K562 (cell line): ENCODE measurements around the gene SEZ6. TPM values are rescaled to one million over a fixed set of nuclear protein-coding genes. Genes with fewer than 3 reads are reported as not detected.

Source experiments
- ATAC-seq: fragments of 200-7000 bp; cut with Tn5 transposase; 3 replicates; pipeline ENCODE4 v1.9.1; 2020; ENCODE audit warnings: moderate library complexity
- BruUV-seq: library from RNA; stranded (reverse); fragments of 400-500 nt; replicated peaks from 2 replicates; lab custom pipeline; 2021; lab: Mats Ljungman, UMichigan
- CTCF ChIA-PET: fragments of 300-600 bp; formaldehyde crosslinking; extraction: SDS; loops from one replicate; lab custom pipeline; 2021; ENCODE audit warnings: low intra/inter-chr PET ratio; lab: Yijun Ruan, JAX
- POLR2A ChIA-PET: fragments of 300-600, 350-650 bp; sonication (Branson Sonifier 250); formaldehyde crosslinking; extraction: SDS; loops from one replicate; lab custom pipeline; 2021; ENCODE audit warnings: antibody characterized with exemption, inconsistent platforms; lab: Yijun Ruan, JAX
- DNase-seq, 4 experiments: peaks; one replicate each; pipeline versions ENCODE4 v3.0.0 to v3.0.0-alpha.2; 2011 to 2018; ENCODE audit warnings: low spot score in 3 of 4, mixed read lengths in 3 of 4; ENCODE audit errors: extremely low read depth in 1 of 4
- FAIRE-seq: peaks from 2 replicates; lab custom pipeline; 2011; peaks lifted over from hg19 to GRCh38; lab: Jason Lieb, UNC
- H2AFZ ChIP-seq: 2 replicates; pipeline ENCODE4 v1.6.0; 2011; ENCODE audit warnings: low read depth, low read length, control low read depth, inconsistent platforms
- H3K27ac ChIP-seq: fragments of 200-600 bp; 3 replicates; pipeline ENCODE4 v1.8.0; 2011; ENCODE audit warnings: low read depth, mild to moderate bottlenecking, control low read depth, inconsistent platforms, low read length, moderate library complexity, mixed read lengths; ENCODE audit errors: extremely low read depth
- H3K27me3 ChIP-seq, 2 experiments: fragments of 300-600 bp in 1 of 2; 2 replicates in 1 of 2; 3 replicates in 1 of 2; pipeline versions ENCODE4 v1.6.0 to v1.8.0; 2011; ENCODE audit warnings: inconsistent platforms in 2 of 2, low read length in 2 of 2, mild to moderate bottlenecking in 1 of 2, mixed read lengths in 1 of 2, moderate library complexity in 1 of 2; ENCODE audit not compliant: control insufficient read depth in 2 of 2, insufficient read depth in 2 of 2
- H3K36me3 ChIP-seq: fragments of 300-600 bp; 3 replicates; pipeline ENCODE4 v1.8.0; 2011; ENCODE audit warnings: mild to moderate bottlenecking, low read length, inconsistent platforms; ENCODE audit not compliant: control insufficient read depth, insufficient read depth
- H3K4me1 ChIP-seq, 2 experiments: fragments of 200-600 bp in 1 of 2; replicated peaks in 1 of 2; 2 replicates in 1 of 2; 3 replicates in 1 of 2; pipeline versions ENCODE4 v1.5.1 to v1.8.0; 2011; ENCODE audit warnings: inconsistent platforms in 2 of 2, low read length in 2 of 2, mild to moderate bottlenecking in 1 of 2, mixed read lengths in 1 of 2, moderate library complexity in 1 of 2; ENCODE audit not compliant: control insufficient read depth in 2 of 2, insufficient read depth in 2 of 2
- H3K4me2 ChIP-seq: 2 replicates; pipeline ENCODE4 v1.6.1; 2011; ENCODE audit warnings: low read length, control low read depth, inconsistent platforms, mixed read lengths; ENCODE audit not compliant: insufficient read depth
- H3K4me3 ChIP-seq: fragments of 200-600 bp; sonication (generic), shearing (Covaris generic); 2 replicates; pipeline ENCODE4 v1.5.1; 2016; ENCODE audit warnings: control low read depth, inconsistent platforms
- H3K79me2 ChIP-seq: fragments of 200-600 bp; 3 replicates; pipeline ENCODE4 v1.8.0; 2011; ENCODE audit warnings: low read length, inconsistent platforms; ENCODE audit not compliant: control insufficient read depth, insufficient read depth
- H3K9ac ChIP-seq, 2 experiments: 2 replicates each; pipeline versions ENCODE4 v1.6.0 to v1.6.1; 2011; ENCODE audit warnings: low read depth in 2 of 2, low read length in 2 of 2, control low read depth in 1 of 2, inconsistent platforms in 1 of 2, mild to moderate bottlenecking in 1 of 2, mixed read lengths in 1 of 2; ENCODE audit not compliant: insufficient read depth in 1 of 2
- H3K9me1 ChIP-seq: one replicate; pipeline ENCODE4 v1.6.0; 2011; ENCODE audit warnings: inconsistent platforms, mild to moderate bottlenecking, low read length, moderate library complexity; ENCODE audit not compliant: control insufficient read depth, insufficient read depth
- H3K9me3 ChIP-seq: replicated peaks from 2 replicates; pipeline ENCODE4 v1.5.1; 2011; ENCODE audit warnings: low read depth, low read length, inconsistent platforms; ENCODE audit not compliant: control insufficient read depth, insufficient read depth
- H4K20me1 ChIP-seq: replicated peaks from 2 replicates; pipeline ENCODE4 v1.6.1; 2011; ENCODE audit warnings: low read length, inconsistent platforms, mixed read lengths; ENCODE audit not compliant: control insufficient read depth, insufficient read depth
- CHD2 ChIP-seq: IDR thresholded peaks from 2 replicates; pipeline ENCODE4 v1.6.1; 2011; ENCODE audit warnings: low read depth, low read length
- NBN ChIP-seq: fragments of 450-650 bp; IDR thresholded peaks from 2 replicates; pipeline ENCODE4 v1.6.1; 2016; ENCODE audit warnings: low read depth, mild to moderate bottlenecking
- NFYB ChIP-seq: IDR thresholded peaks from 2 replicates; pipeline ENCODE4 v1.6.1; 2011; ENCODE audit warnings: mild to moderate bottlenecking, moderate library complexity; ENCODE audit not compliant: insufficient read length; ENCODE audit errors: extremely low read depth
- OTX1 ChIP-seq: fragments of 450-650 bp; formaldehyde crosslinking; IDR thresholded peaks from 2 replicates; pipeline ENCODE4 v1.4.0; 2022; ENCODE audit warnings: mild to moderate bottlenecking
- PHF8 ChIP-seq: fragments of 200-600 bp; sonication (generic); IDR thresholded peaks from 2 replicates; pipeline ENCODE4 v1.6.1; 2012; ENCODE audit warnings: mixed run types, mild to moderate bottlenecking, inconsistent platforms, low read length, moderate library complexity, borderline replicate concordance
- POLR2G ChIP-seq: fragments of 200-400 bp; formaldehyde crosslinking; IDR thresholded peaks from 2 replicates; pipeline ENCODE4 v1.6.1; 2017; ENCODE audit warnings: low read depth, mild to moderate bottlenecking, antibody characterized with exemption, low read length, moderate library complexity
- RBM34 ChIP-seq: fragments of 200-400 bp; formaldehyde crosslinking; IDR thresholded peaks from 2 replicates; pipeline ENCODE4 v1.6.1; 2018; ENCODE audit warnings: low read length, borderline replicate concordance; ENCODE audit not compliant: insufficient read depth
- SLC30A9 ChIP-seq: fragments of 250-450 bp; sonication (Bioruptor Pico); IDR thresholded peaks from 2 replicates; pipeline ENCODE4 v1.8.0; 2022; ENCODE audit warnings: mild to moderate bottlenecking, moderate library complexity
- TEAD1 ChIP-seq, 2 experiments: fragments of 450-650 bp in 1 of 2; sonication (generic) in 1 of 2; formaldehyde crosslinking; IDR thresholded peaks; 2 replicates each; pipeline versions ENCODE4 v1.4.0 to v1.8.0; 2020 to 2022; ENCODE audit warnings: mild to moderate bottlenecking in 2 of 2, missing genetic modification reagents in 1 of 2
- ZNF57 ChIP-seq: fragments of 450-650 bp; formaldehyde crosslinking; IDR thresholded peaks from 2 replicates; pipeline ENCODE4 v1.4.0; 2020; ENCODE audit warnings: mild to moderate bottlenecking, moderate library complexity
- ZNF77 ChIP-seq: fragments of 250-450 bp; sonication (Bioruptor Pico); IDR thresholded peaks from 2 replicates; pipeline ENCODE4 v1.5.0; 2020
- WGBS: fragments of 100-300 bp; shearing (Covaris generic); methylation state at CpG from one replicate; pipeline ENCODE4 v1.1.6; 2016; ENCODE audit warnings: low coverage, mixed read lengths; ENCODE audit not compliant: insufficient coverage; ENCODE audit errors: missing lambda C conversion rate; 5-methylcytosine and 5-hydroxymethylcytosine counted together
- in situ Hi-C: fragments of 300-500 bp; cut with MboI; formaldehyde crosslinking; loops from 4 replicates; pipeline ENCODE4 v1.15.0; 2018; ENCODE audit warnings: inconsistent platforms, mixed read lengths
- intact Hi-C: fragments of 100-400 bp; cut with micrococcal nuclease; formaldehyde crosslinking; loops from 2 replicates; pipeline ENCODE4 v1.14.2; 2022
- polyA plus RNA-seq, 8 experiments: library from polyadenylated mRNA; depleted of rRNA in 4 of 8; stranded (reverse) in 5 of 8; unstranded in 3 of 8; fragments of >200 nt; fragmentation: Nextera tagmentation in 2 of 8; fragmentation: Illumina TruSeq in 1 of 8; extraction: Ambion mirVana in 2 of 8; extraction: Trizol in 1 of 8; gene quantifications; 2 replicates each; pipeline versions ENCODE4 v1.2.1 to v1.2.3, GENCODE V29; 2011 to 2014; ENCODE audit warnings: inconsistent platforms in 1 of 8, missing spikeins in 1 of 8
- total RNA-seq, 7 experiments: library from RNA; depleted of rRNA in 6 of 7; stranded (reverse); fragments of >200 nt in 6 of 7; fragmentation: Illumina TruSeq in 2 of 7; extraction: Trizol in 2 of 7; gene quantifications; 2 replicates each; pipeline versions ENCODE4 v1.2.1 to v1.2.3, GENCODE V29; 2011 to 2021; ENCODE audit warnings: low replicate concordance in 1 of 7
- TF ChIP-seq, protein P1 (sequence below), 2 experiments: IDR thresholded peaks; 2 replicates each; pipeline ENCODE4 v1.6.1; 2012; ENCODE audit warnings: improper control_type of control experiment in 2 of 2, low read depth in 2 of 2, low read length in 2 of 2, borderline replicate concordance in 1 of 2
- TF ChIP-seq, protein P2 (sequence below): fragments of 250-450 bp; sonication (Bioruptor Pico); IDR thresholded peaks from 2 replicates; pipeline ENCODE4 v1.8.0; 2021; ENCODE audit warnings: moderate library complexity, mild to moderate bottlenecking, inconsistent platforms
- TF ChIP-seq, protein P3 (sequence below): fragments of 250-450 bp; sonication (Bioruptor Pico); IDR thresholded peaks from 2 replicates; pipeline ENCODE4 v1.8.0; 2021; ENCODE audit warnings: borderline replicate concordance, mild to moderate bottlenecking, moderate library complexity; ENCODE audit not compliant: poor library complexity, severe bottlenecking
- TF ChIP-seq, protein P4 (sequence below), 2 experiments: fragments of 450-650 bp in 1 of 2; sonication (generic) in 1 of 2; formaldehyde crosslinking in 1 of 2; IDR thresholded peaks in 1 of 2; conservative IDR thresholded peaks in 1 of 2; 2 replicates each; pipeline versions ENCODE4 v1.6.1 to v1.8.1; 2016 to 2023; ENCODE audit warnings: mild to moderate bottlenecking in 2 of 2, moderate library complexity in 2 of 2, inconsistent platforms in 1 of 2, missing genetic modification reagents in 1 of 2
- TF ChIP-seq, protein P5 (sequence below), 3 experiments: fragments of 200-800 bp in 1 of 3; sonication (Bioruptor generic) in 1 of 3; sonication (generic) in 1 of 3; formaldehyde crosslinking in 1 of 3; IDR thresholded peaks; 2 replicates each; pipeline versions ENCODE4 v1.6.1 to v1.8.0; 2016 to 2022; ENCODE audit warnings: mild to moderate bottlenecking in 2 of 3, missing compliant biosample characterization in 2 of 3, missing genetic modification characterization in 2 of 3, missing genetic modification reagents in 1 of 3

SEZ6 gene
- total and polyA plus RNA-seq, 9 of the 15 experiments (the other 6 are each of a cell fraction or from before 2014, with no cell fraction given), result not detected

DNA sequence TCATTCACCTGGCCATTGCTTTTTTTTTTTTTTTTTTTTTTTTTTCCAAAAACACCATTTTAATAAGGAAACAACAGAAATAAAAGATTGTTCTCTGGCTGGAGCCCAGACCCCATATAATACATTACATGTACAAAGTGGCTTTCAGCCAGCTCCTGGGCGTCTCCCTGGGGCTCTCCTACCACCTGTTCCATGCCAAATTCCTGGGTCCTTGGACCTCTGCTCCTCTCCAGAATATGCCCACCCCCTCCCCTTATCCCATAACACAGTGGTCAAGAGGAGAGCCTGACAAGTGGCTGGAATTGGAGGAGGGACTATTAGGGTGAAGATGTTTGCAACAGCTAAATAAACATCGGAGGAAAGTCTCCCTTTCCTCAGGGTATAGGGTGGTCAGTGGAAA is 50.9 kb downstream of the SEZ6 start:
- Histone ChIP-seq H3K4me2 (no peak overlapping the region), H2AFZ (no peak overlapping the region), H3K9me3 (no peaks in the 10 kb centered on the region), H3K27me3 (peaks cover 16 to 32% of the 10 kb centered on the region in 2 experiments; a peak in 4 of 5 replicates), H3K4me1 (peaks cover 7 to 10% of the 10 kb centered on the region in 2 experiments; a peak in 4 of 5 replicates), H3K4me3 (no peak overlapping the region), H3K79me2 (peaks cover 14% of the 10 kb centered on the region), H3K36me3 (no peaks in the 10 kb centered on the region), H3K27ac (no peak overlapping the region), H3K9ac (no peak overlapping the region), H3K9me1 (no peaks in the 10 kb centered on the region), H4K20me1 (peaks cover 6% of the 10 kb centered on the region)
- CTCF ChIA-PET, result no interaction called here
- no TSS peak for BruUV-seq
- intact Hi-C loops, result loop anchor here (5.0 kb wide), 2 partner anchors 53 to 108 kb away; partner anchors contain the start of gene DHRS13
- WGBS, result 0% methylated on average over 2 of the region's 2 CpGs
- no peak for DNase-seq
- ATAC-seq, result no peak
- TF ChIP-seq NBN (no peak), ZNF77 (CRISPR knock-in tag) (no peak), OTX1 (no peak), PHF8 (no peak), CHD2 (no peak), ZNF57 (no peak), TEAD1 (CRISPR knock-in tag; IDR thresholded peaks at IDR 0.05) (no peak), NFYB (no peak), POLR2G (no peak), SLC30A9 (no peak), RBM34 (no peak)
- TF ChIP-seq, protein P1, sequence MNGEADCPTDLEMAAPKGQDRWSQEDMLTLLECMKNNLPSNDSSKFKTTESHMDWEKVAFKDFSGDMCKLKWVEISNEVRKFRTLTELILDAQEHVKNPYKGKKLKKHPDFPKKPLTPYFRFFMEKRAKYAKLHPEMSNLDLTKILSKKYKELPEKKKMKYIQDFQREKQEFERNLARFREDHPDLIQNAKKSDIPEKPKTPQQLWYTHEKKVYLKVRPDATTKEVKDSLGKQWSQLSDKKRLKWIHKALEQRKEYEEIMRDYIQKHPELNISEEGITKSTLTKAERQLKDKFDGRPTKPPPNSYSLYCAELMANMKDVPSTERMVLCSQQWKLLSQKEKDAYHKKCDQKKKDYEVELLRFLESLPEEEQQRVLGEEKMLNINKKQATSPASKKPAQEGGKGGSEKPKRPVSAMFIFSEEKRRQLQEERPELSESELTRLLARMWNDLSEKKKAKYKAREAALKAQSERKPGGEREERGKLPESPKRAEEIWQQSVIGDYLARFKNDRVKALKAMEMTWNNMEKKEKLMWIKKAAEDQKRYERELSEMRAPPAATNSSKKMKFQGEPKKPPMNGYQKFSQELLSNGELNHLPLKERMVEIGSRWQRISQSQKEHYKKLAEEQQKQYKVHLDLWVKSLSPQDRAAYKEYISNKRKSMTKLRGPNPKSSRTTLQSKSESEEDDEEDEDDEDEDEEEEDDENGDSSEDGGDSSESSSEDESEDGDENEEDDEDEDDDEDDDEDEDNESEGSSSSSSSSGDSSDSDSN (IDR thresholded peaks at IDR 0.05; ENCODE audit: borderline replicate concordance in 1 of 2, low read depth in 2 of 2, low read length in 2 of 2), result no peak
- TF ChIP-seq, protein P2, sequence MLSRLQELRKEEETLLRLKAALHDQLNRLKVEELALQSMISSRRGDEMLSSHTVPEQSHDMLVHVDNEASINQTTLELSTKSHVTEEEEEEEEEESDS, result no peak
- TF ChIP-seq, protein P3, sequence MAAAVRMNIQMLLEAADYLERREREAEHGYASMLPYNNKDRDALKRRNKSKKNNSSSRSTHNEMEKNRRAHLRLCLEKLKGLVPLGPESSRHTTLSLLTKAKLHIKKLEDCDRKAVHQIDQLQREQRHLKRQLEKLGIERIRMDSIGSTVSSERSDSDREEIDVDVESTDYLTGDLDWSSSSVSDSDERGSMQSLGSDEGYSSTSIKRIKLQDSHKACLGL (CRISPR knock-in tag), result no peak
- TF ChIP-seq, protein P4, sequence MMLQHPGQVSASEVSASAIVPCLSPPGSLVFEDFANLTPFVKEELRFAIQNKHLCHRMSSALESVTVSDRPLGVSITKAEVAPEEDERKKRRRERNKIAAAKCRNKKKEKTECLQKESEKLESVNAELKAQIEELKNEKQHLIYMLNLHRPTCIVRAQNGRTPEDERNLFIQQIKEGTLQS (IDR thresholded peaks at IDR 0.05), result no peak
- TF ChIP-seq, protein P4 (CRISPR knock-in tag; conservative IDR thresholded peaks at IDR 0.05), result no peak
- TF ChIP-seq, protein P5, sequence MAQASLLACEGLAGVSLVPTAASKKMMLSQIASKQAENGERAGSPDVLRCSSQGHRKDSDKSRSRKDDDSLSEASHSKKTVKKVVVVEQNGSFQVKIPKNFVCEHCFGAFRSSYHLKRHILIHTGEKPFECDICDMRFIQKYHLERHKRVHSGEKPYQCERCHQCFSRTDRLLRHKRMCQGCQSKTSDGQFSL (CRISPR knock-in tag; IDR thresholded peaks at IDR 0.05), result no peak
- TF ChIP-seq, protein P5 (tag; IDR thresholded peaks at IDR 0.05), result no peak
- FAIRE-seq, result no peak
- in situ Hi-C loops, result no loop called here
- POLR2A ChIA-PET, result interaction anchor here (1.1 kb wide), 1 partner anchor 191 kb away, joined by 3 read pairs; no protein-coding TSS in a partner anchor
